ENCODE results near the gene LSM14B.
"Not testable (repeated sequence)": the region's sequence is repeated elsewhere in the genome, so short reads cannot be mapped to it uniquely, and the experiment has no call there.

LSM14B gene

GRCh38 chr20:62146019-62146755, 23.9 kb downstream of the LSM14B start:
- no peak for DNase-seq (ENCODE audit: low read depth, low spot score)

DNA sequence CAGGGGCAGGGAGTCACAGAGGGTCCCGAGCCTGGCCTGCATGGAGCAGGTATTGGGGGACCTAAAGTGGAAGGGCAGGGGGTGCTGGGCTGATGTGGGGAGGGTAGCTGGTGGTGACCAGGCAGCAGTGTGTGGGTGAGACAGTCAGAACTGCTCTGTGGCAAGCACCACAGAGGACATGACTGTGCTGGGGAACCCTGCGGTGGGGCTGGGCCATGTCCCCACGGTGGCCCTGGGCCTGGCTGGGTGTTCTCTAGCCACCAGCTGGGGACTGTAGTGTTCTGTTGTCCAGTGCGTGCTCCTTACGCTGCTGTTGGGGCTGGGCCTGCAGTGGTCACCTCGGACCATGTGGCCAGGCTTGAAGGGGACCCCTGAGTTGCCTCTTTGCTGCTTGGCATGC, 24.9 kb downstream of the LSM14B start:
- DNase-seq (ENCODE audit: low read depth, low spot score): no peak

DNA sequence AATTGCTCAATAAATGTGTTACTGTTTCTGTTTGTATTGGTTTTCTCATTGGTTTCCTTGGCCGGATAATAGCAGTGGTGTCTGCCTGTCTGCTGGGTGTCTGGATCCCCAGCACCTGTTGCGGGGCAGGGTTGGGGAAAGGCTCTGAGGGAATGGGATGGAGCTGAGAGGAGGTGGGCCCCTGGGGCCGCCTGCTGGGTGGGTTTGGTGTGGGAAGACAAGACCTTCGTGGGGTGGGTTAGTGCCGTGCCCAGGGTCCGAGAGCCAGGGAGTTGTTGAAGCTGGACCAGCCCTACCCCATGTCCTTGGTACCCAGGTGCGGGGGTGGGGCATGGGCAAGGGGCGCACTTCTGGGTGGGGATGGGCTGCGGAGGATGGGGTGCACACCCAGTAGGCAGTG, 25.3 kb downstream of the LSM14B start:
- DNase-seq (ENCODE audit: low read depth, low spot score): no peak

DNA sequence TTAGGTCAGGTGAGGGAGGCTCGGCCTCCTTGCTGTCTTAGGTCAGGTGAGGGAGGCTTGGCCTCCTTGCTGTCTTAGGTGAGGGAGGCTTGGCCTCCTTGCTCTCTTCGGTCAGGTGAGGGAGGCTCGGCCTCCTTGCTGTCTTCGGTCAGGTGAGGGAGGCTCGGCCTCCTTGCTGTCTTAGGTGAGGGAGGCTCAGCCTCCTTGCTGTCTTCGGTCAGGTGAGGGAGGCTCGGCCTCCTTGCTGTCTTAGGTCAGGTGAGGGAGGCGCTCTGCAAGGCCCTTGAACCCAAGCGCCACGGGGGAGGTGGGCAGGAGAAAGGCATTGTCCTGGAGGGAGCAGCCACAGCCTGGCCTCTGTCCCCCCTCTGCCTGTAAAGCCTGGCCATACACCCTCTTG, 26.1 kb downstream of the LSM14B start:
- not testable (repeated sequence) for DNase-seq (ENCODE audit: low read depth, low spot score)

DNA sequence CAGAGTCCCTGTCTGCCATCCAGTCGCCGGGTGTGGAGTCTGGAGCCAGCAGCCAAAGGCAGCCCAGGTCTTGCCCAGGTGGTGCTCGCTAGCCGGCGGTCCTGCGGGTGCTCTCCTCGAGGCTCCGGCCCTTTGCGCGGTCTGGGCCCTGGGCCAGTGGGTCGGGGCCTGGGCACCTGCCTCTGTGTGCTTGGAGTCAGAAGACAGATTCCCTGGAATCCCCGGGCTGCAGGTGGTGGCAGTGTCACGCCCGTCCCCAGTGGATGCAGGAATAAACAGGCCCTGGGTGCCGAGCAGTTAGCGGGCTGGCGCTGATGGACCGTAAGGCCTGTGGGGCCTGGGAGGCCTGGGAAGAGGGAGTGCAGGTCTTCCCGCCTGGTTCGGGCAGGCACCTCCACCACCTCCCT, 26.6 kb downstream of the LSM14B start:
- no peak for DNase-seq (ENCODE audit: low read depth, low spot score)

DNA sequence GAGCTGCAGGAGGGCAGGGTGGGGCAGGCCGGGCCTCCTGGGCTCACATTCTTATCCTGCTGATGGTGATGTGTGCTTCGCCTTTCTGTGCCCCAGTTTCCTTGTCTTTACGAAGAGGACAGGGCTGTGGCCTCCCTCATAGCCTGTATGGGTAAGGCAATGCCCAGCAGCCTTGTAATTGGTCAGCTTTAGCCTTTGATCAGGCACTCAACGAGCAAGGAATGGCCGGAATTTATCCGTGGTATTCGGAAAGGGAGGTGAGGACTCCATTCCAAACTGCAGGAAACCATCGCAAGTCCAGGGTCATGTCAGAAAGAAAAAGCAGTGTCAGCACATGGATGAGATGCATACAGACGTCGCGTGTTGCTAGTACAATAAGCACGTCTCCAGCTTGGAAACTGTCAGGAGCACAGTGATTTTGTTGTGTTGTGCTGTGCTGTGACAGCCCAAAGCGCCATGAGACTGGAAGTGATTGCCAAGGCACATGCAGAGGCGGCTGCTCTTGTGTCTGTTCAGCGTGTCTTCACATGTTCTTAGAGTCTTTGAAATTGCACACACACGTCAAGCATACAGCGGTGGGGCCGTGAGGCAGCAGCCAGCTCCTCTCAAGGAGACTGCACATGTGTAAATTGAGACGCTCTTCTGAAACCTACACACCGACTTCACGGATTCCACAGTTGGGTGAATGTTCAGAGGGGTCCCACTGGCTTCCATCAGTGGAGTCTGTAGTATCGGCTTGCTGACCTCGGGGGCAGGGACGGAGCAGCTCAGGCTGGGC, 27.4 kb downstream of the LSM14B start:
- DNase-seq (ENCODE audit: low read depth, low spot score): no peak

- DNase-seq (ENCODE audit: low read depth, low spot score): no peak
Observed at GRCh38 chr20:62150310-62150575, 28.0 kb downstream of the LSM14B start.

DNA sequence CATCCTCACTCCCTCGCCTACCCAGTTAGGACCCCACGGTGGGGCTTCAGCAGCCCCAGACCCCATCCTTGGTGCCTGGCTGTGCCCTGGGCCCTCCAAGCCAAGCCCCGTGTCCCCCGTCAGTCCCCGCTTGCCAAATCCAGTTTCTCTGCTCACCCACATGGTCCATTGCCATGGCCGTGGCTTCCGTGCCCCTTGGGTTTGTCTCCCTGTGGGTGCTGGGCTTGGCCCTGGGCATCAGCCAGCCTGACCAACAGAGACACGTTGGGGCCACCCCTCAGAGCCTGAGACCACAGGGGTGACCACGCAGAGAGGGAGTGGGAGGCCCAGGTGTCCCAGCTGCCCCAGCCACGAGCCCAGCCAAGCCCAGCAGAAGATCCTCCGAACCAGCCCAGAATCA, 28.9 kb downstream of the LSM14B start:
- no peak for DNase-seq (ENCODE audit: low read depth, low spot score)

GRCh38 chr20:62151835-62152364, 29.6 kb downstream of the LSM14B start:
- no peak for DNase-seq (ENCODE audit: low read depth, low spot score)

DNA sequence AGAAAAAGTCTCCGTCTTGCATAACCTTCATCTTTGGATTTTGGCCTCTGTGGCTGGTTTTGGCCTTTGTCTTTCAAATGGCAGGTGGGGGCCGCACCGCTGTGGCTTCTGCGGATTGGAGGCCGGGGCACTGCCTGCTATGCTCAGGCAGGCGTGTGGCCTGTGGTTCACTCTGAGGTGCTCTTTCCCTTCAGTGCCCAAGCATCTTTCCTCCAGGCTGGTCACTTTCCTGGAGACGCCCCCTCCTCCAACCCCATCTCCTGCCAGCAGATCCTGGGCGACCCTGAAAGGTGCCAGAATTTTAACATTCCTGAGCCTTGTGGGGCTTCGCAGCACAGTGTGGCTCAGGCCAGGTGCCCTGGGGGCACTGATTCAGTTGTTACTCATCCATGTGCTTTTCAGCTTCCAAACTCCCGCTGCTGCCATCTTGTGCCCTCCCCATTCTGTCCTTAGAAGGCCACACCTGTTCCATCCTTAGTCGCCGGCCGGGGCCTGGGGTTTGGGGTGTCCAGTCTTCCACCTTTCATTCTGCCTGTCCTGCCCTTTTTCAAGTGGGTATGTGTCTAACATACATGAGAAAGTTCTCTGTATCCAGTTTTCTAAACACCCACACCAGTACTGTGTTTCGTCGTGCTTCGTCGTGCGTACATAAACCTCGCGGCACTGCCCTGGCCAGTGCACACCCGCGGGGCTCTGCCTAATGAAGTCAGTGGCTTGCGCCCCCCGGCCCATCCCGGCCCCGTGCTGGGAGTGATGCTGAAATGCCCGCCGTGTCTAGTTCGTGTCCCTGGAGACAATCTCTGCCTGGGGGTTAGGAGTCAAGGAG, 33.4 kb downstream of the LSM14B start:
- no peak for DNase-seq (ENCODE audit: low read depth, low spot score)

GRCh38 chr20:62156254-62156556, 33.9 kb downstream of the LSM14B start:
- DNase-seq (ENCODE audit: low read depth, low spot score): no peak

GRCh38 chr20:62156592-62157386, 34.5 kb downstream of the LSM14B start:
- no peak for DNase-seq (ENCODE audit: low read depth, low spot score)

GRCh38 chr20:62157387-62158087, 35.3 kb downstream of the LSM14B start:
- no peak for DNase-seq (ENCODE audit: low read depth, low spot score)

DNA sequence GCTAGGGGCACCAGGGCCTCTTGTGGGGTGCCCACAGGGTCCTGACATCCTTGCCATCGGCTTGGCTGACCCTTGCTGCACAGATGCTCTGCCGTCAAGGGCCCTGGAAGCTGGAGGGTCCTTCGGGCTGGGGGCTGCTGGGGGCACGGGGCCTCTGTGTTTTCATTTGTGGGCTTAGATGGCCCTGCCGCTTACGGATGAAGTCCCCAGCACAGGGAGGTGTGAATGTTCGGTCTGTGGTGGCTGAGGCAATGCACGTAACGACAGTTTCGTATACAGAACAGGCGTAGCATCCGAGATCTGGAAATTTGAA, 35.8 kb downstream of the LSM14B start:
- DNase-seq (ENCODE audit: low read depth, low spot score): no peak

- no peak for DNase-seq (ENCODE audit: low read depth, low spot score)
Observed at GRCh38 chr20:62158541-62158940, 36.3 kb downstream of the LSM14B start.

GRCh38 chr20:62159052-62159451, 36.8 kb downstream of the LSM14B start:
- DNase-seq (ENCODE audit: low read depth, low spot score): no peak

DNA sequence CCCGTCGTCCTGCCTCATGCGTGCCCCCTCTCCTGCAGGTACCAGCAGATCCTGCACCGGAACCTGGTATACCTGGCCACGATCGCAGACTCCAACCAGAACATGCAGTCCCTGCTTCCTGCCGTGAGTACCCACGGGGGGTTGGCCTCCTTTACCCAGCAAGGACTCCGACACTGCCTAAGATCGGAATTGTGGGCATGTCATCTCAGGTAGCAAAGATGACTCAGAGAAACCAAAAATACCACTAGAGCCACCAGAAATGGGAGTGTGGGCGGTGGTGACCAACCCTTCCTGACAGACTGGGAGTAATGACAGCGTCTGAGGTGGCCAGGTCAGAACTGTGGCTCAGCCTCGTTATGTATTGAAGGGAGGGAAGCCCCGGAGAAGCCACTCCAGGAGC, 37.6 kb downstream of the LSM14B start:
- DNase-seq (ENCODE audit: low read depth, low spot score): no peak

DNA sequence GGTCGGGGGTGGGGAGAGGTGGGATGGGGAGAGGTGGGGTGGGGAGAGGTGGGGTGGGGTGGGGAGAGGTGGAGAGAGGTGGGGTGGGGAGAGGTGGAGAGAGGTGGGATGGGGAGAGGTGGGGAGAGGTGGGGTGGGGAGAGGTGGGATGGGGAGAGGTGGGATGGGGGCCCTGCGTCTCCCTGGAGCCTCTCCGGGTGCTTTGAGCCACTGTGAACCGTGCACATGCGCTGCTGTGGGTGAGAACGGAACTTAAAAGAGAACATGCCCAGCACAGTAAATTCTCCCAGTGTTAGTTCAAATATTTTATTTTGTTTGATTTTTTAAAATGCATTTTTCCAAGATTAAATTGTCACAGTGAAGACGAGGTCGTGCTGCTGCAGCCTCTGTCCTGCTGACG, 38.0 kb downstream of the LSM14B start:
- DNase-seq (ENCODE audit: low read depth, low spot score): no peak

GRCh38 chr20:62160876-62161275, 38.6 kb downstream of the LSM14B start:
- DNase-seq (ENCODE audit: low read depth, low spot score): no peak

DNA sequence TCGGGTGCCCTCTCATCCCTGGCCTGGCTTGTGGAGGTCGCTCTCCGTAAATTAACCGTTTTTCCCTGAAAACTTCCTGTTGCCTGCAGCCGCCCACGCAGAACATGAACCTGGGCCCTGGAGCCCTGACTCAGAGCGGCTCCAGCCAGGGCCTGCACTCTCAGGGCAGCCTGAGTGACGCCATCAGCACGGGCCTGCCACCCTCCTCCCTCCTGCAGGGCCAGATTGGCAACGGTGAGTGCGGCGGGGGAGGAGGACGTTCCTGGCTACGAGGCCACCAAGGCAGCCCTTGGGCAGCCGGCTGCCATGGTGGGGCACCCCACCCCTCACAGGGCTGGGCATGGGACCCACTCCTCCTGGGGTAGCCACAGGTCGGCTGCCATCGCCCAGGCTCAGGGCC, 39.1 kb downstream of the LSM14B start:
- no peak for DNase-seq (ENCODE audit: low read depth, low spot score)

DNA sequence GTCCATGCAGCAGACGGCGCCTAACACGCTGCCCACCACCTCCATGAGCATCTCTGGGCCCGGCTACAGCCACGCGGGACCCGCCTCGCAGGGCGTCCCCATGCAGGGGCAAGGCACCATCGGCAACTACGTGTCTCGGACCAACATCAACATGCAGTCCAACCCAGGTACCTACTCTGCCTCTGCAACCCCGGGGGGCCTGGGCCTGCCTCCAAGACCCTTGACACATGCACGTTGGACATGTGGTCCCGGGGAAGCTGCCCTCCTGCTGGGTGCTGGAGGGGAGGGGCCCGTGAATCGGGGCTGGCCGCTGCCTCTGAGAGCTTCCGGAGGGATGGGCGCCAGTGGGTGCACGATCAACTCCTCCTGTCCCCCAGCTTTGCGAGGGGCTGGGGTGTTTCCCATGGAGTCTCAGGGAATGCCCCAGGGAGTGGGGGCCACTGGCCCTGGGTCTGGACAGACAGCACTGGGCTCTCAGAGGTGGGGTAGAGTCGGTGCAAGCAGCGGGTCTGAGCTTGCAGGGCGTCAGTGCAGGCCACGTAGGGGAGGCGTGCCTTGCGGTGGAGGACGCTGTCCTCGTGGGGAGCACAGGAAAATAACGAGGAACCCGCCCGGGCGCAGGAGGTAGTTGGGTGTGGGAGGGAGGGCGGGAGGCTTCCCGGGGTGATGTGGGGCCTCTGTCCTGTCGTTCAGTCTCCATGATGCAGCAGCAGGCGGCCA, 40.6 kb downstream of the LSM14B start:
- no peak for DNase-seq (ENCODE audit: low read depth, low spot score)
